Activated CD8-positive, alpha-beta T cell treated with anti-CD3 and anti-CD28 coated beads for 36 hours (primary cell): Measurements from ENCODE around the gene PTPRB. TPM values are rescaled to one million over a fixed set of nuclear protein-coding genes. Genes with fewer than 3 reads are reported as not detected.

Experiments
- ATAC-seq: fragments of 200-7000 bp; cut with Tn5 transposase; one replicate; pipeline ENCODE4 v1.10.0; 2021; ENCODE audit warnings: mild to moderate bottlenecking, moderate library complexity
- CTCF ChIA-PET: fragments of 350-600 bp; sonication (Branson Sonifier 250); formaldehyde crosslinking; loops from one replicate; lab custom pipeline; 2021; ENCODE audit warnings: antibody characterized with exemption; lab: Charles Lee
- POLR2A ChIA-PET: fragments of 350-600 bp; sonication (Branson Sonifier 250); formaldehyde crosslinking; loops from one replicate; lab custom pipeline; 2021; ENCODE audit warnings: antibody characterized with exemption; lab: Charles Lee
- DNase-seq: peaks from one replicate; pipeline ENCODE4 v3.0.0-alpha.2; 2020
- H3K27ac Mint-ChIP-seq: one replicate; pipeline ENCODE4 v1.8.0; 2021; ENCODE audit warnings: mild to moderate bottlenecking, mixed read lengths
- H3K27me3 Mint-ChIP-seq: one replicate; pipeline ENCODE4 v1.8.0; 2021; ENCODE audit warnings: mixed read lengths
- H3K36me3 Mint-ChIP-seq: one replicate; pipeline ENCODE4 v1.8.0; 2021; ENCODE audit warnings: low read depth, mixed read lengths
- H3K4me1 Mint-ChIP-seq: one replicate; pipeline ENCODE4 v1.8.0; 2021; ENCODE audit warnings: low read depth, mixed read lengths
- H3K4me3 Mint-ChIP-seq: one replicate; pipeline ENCODE4 v1.8.0; 2021; ENCODE audit warnings: mild to moderate bottlenecking, moderate library complexity, mixed read lengths
- H3K9me3 Mint-ChIP-seq: one replicate; pipeline ENCODE4 v1.8.0; 2021; ENCODE audit warnings: mixed read lengths
- intact Hi-C: fragments of 100-400 bp; cut with micrococcal nuclease; formaldehyde crosslinking; loops from one replicate; pipeline ENCODE4 v1.10.0; 2022
- total RNA-seq, 2 experiments: library from RNA; stranded (reverse); gene quantifications; one replicate each; pipeline ENCODE4 v1.2.3, GENCODE V29; 2021
- TF ChIP-seq, protein P1 (sequence below): fragments of 200-600 bp; IDR thresholded peaks from one replicate; pipeline ENCODE4 v1.8.0; 2022; ENCODE audit warnings: antibody characterized with exemption, mild to moderate bottlenecking

Gene PTPRB
- total RNA-seq, 2 experiments from 2014 or later, result not detected

DNA sequence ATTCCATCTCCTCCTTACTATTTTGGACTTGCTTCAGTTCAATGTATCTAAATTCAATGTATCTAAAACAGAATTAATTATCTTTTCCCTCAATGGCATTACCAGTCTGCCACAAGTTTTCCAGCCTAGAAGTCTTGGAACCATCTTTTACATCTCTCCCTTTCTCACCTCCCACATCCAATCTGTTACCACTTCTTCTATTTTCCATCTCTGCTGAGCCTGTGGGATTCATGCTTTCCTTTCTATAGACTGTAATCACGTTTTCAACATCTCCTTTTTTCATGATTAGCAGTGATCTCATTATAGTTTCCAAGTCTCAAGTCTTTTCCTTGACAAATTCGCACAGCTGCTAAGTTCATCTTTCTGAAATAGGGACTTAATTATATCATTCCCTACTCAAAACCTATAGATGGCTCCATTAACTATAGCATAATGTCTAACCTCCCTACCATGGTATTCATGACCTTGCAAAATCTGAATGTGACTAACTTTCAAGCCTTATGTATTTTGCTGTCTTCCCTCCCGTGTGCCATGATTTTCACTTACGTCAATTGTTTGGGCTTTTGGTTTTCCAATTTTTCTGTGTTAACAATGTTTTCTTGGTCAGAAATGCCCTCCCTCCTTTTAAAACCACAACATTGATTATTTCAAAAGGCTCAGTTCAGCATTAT, 20.5 kb upstream of the PTPRB start:
- intact Hi-C loops, result no loop called here
- H3K27me3 Mint-ChIP-seq, result peaks cover 1% of the 10 kb centered on the region
- no peaks in the 10 kb centered on the region for H3K4me1 Mint-ChIP-seq
- no peak overlapping the region for H3K4me3 Mint-ChIP-seq
- no peak overlapping the region for H3K27ac Mint-ChIP-seq
- CTCF ChIA-PET, result no interaction called here
- DNase-seq (no peak), ATAC-seq (no peak)
- peaks cover 1% of the 10 kb centered on the region for H3K9me3 Mint-ChIP-seq
- no peaks in the 10 kb centered on the region for H3K36me3 Mint-ChIP-seq
- POLR2A ChIA-PET, result no interaction called here
- TF ChIP-seq, protein P1, sequence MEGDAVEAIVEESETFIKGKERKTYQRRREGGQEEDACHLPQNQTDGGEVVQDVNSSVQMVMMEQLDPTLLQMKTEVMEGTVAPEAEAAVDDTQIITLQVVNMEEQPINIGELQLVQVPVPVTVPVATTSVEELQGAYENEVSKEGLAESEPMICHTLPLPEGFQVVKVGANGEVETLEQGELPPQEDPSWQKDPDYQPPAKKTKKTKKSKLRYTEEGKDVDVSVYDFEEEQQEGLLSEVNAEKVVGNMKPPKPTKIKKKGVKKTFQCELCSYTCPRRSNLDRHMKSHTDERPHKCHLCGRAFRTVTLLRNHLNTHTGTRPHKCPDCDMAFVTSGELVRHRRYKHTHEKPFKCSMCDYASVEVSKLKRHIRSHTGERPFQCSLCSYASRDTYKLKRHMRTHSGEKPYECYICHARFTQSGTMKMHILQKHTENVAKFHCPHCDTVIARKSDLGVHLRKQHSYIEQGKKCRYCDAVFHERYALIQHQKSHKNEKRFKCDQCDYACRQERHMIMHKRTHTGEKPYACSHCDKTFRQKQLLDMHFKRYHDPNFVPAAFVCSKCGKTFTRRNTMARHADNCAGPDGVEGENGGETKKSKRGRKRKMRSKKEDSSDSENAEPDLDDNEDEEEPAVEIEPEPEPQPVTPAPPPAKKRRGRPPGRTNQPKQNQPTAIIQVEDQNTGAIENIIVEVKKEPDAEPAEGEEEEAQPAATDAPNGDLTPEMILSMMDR, result no peak

DNA sequence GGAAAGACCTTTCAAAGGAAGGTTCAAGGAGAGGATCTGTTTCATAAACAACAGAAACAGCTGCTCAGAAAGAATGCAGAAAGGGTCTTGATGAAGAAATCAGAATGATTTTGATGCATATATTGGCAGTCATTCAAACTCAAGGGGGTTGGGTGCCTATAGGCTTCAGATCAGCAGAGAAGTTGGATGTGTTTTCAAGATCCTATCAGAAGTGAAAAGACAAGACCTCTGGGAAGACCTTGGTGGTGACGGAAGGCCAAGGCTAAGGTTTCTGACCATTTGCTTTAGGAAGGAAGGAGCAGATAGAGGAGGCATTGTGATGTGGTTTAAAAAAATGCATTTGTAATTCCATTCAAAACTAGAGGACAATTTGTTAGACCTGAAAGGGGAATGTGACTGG, 15.2 kb upstream of the PTPRB start:
- ATAC-seq (no peak), DNase-seq (no peak)
- no peaks in the 10 kb centered on the region for H3K4me1 Mint-ChIP-seq
- ChIA-PET POLR2A (no interaction called here), CTCF (no interaction called here)
- no peaks in the 10 kb centered on the region for H3K9me3 Mint-ChIP-seq
- no peak overlapping the region for H3K27ac Mint-ChIP-seq
- TF ChIP-seq, protein P1, result no peak
- H3K36me3 Mint-ChIP-seq, result no peaks in the 10 kb centered on the region
- no peak overlapping the region for H3K4me3 Mint-ChIP-seq
- H3K27me3 Mint-ChIP-seq, result no peaks in the 10 kb centered on the region
- intact Hi-C loops, result no loop called here

DNA sequence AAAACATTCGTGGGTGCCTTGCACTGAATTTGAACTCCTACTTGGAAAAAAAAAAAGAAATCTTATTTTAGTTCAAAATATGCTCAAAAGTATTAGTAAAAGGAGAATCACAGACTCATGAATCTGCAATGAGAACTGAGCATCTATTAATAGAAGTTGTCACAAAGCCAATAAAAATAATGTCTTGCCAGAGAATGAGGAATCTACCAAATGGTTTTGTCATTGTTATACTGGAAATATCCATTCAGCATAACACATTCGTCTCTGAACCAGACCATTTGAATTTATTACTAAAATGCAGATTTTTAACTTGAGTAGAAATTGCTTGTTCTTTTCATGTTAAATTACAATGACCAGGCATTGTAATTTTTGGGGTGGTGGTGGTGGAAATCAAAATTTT, 11.6 kb upstream of the PTPRB start:
- TF ChIP-seq, protein P1, result no peak
- H3K4me1 Mint-ChIP-seq, result no peaks in the 10 kb centered on the region
- H3K27ac Mint-ChIP-seq, result no peak overlapping the region
- intact Hi-C loops, result no loop called here
- ChIA-PET CTCF (no interaction called here), POLR2A (no interaction called here)
- no peaks in the 10 kb centered on the region for H3K9me3 Mint-ChIP-seq
- H3K27me3 Mint-ChIP-seq, result no peaks in the 10 kb centered on the region
- H3K4me3 Mint-ChIP-seq, result no peak overlapping the region
- no peak for ATAC-seq
- no peaks in the 10 kb centered on the region for H3K36me3 Mint-ChIP-seq
- no peak for DNase-seq

DNA sequence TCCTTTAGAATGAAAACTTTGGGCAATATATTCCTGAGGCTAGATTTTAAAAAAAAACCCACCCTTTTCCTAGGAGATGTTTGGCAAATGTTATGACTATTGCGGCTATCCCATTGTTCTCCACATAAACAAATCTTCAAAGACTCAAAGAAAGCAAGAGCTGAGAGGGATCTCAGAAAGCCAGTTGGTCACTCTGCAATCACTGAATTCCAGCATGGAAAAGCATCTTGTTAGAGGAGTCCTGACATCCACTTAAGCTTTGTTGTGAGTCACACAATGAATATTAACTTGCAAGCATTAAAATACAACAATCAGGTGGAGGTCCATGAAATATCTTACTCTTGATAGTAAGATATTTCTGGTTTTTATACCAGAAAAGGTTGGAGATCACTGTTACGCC, 11.0 kb upstream of the PTPRB start:
- Mint-ChIP-seq H3K9me3 (no peaks in the 10 kb centered on the region), H3K36me3 (no peaks in the 10 kb centered on the region), H3K4me3 (no peak overlapping the region), H3K4me1 (no peaks in the 10 kb centered on the region), H3K27ac (no peak overlapping the region), H3K27me3 (no peaks in the 10 kb centered on the region)
- intact Hi-C loops, result no loop called here
- no peak for DNase-seq
- ChIA-PET CTCF (no interaction called here), POLR2A (no interaction called here)
- ATAC-seq, result no peak
- TF ChIP-seq, protein P1, result no peak

DNA sequence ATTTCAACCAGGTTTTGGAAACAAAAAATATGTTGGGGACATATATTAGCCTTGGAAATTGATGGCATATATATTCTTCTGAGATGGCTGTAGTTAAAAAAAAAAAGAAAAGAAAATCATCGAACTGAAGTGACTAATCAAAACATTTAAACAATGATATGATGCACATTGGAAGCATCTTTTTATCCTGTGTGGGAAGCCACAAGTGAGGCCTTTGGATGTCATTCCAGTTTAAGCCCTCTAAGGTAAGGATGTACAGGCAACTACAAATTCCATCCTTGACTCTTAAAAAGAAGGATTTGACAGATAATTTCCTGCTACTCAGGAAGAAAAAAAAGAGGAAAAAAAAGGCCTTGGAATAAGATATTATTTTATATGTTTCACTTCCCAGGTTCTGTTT, 9.6 kb upstream of the PTPRB start:
- DNase-seq, result no peak
- Mint-ChIP-seq H3K36me3 (no peaks in the 10 kb centered on the region), H3K9me3 (no peaks in the 10 kb centered on the region), H3K4me3 (no peak overlapping the region), H3K27ac (no peak overlapping the region), H3K4me1 (no peaks in the 10 kb centered on the region), H3K27me3 (no peaks in the 10 kb centered on the region)
- no peak for ATAC-seq
- TF ChIP-seq, protein P1, result no peak
- CTCF ChIA-PET, result no interaction called here
- intact Hi-C loops, result no loop called here
- POLR2A ChIA-PET, result no interaction called here
